Neutrophil (primary cell): ENCODE data around the gene KRT38.

Source experiments
- H3K27ac ChIP-seq: fragments of 200-600 bp; sonication (generic); 2 replicates; pipeline ENCODE4 v1.5.1; 2016; ENCODE audit warnings: mild to moderate bottlenecking, moderate library complexity
- H3K27me3 ChIP-seq: fragments of 200-600 bp; sonication (generic); 2 replicates; pipeline ENCODE4 v1.6.0; 2016; ENCODE audit warnings: mild to moderate bottlenecking
- H3K36me3 ChIP-seq: fragments of 200-600 bp; sonication (generic); 2 replicates; pipeline ENCODE4 v1.5.1; 2017
- H3K4me1 ChIP-seq, 2 experiments: fragments of 200-600 bp in 1 of 2; sonication (generic) in 1 of 2; 1 replicate in 1 of 2; 2 replicates in 1 of 2; pipeline versions ENCODE4 v1.5.1 to v1.6.1; 2013 to 2016; ENCODE audit warnings: low read depth in 1 of 2, low read length in 1 of 2, mild to moderate bottlenecking in 1 of 2, moderate library complexity in 1 of 2; ENCODE audit not compliant: control insufficient read depth in 1 of 2, insufficient read depth in 1 of 2
- H3K4me3 ChIP-seq, 2 experiments: fragments of 200-600 bp in 1 of 2; sonication (generic) in 1 of 2; 1 replicate in 1 of 2; 2 replicates in 1 of 2; pipeline ENCODE4 v1.5.1; 2013 to 2016; ENCODE audit warnings: low read depth in 1 of 2, low read length in 1 of 2, mild to moderate bottlenecking in 1 of 2, moderate library complexity in 1 of 2
- H3K9me3 ChIP-seq: fragments of 200-600 bp; sonication (generic); 2 replicates; pipeline ENCODE4 v1.5.1; 2016
- TF ChIP-seq, protein P1 (sequence below): fragments of 200-600 bp; sonication (generic); IDR thresholded peaks from 2 replicates; pipeline ENCODE4 v1.5.1; 2016; ENCODE audit warnings: antibody characterized with exemption

The KRT38 gene

GRCh38 chr17:41440531-41441033 lies at the start of gene KRT38:
KRT38 (minus strand) TSS chr17:41440983; CDS start chr17:41440921, 62 bp downstream.
- TF ChIP-seq, protein P1, sequence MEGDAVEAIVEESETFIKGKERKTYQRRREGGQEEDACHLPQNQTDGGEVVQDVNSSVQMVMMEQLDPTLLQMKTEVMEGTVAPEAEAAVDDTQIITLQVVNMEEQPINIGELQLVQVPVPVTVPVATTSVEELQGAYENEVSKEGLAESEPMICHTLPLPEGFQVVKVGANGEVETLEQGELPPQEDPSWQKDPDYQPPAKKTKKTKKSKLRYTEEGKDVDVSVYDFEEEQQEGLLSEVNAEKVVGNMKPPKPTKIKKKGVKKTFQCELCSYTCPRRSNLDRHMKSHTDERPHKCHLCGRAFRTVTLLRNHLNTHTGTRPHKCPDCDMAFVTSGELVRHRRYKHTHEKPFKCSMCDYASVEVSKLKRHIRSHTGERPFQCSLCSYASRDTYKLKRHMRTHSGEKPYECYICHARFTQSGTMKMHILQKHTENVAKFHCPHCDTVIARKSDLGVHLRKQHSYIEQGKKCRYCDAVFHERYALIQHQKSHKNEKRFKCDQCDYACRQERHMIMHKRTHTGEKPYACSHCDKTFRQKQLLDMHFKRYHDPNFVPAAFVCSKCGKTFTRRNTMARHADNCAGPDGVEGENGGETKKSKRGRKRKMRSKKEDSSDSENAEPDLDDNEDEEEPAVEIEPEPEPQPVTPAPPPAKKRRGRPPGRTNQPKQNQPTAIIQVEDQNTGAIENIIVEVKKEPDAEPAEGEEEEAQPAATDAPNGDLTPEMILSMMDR: no peak
- H3K27me3 ChIP-seq: peaks cover 31% of the 10 kb centered on the region
- H3K4me3 ChIP-seq: no peak within 1 kb of the TSS
- H3K4me1 ChIP-seq: peaks cover 5 to 25% of the 10 kb centered on the region in 2 experiments
- H3K36me3 ChIP-seq: no peaks in the 10 kb centered on the region
- no peak within 1 kb of the TSS for H3K27ac ChIP-seq
- no peaks in the 10 kb centered on the region for H3K9me3 ChIP-seq

GRCh38 chr17:41489531-41489930 lies 48.7 kb upstream of the KRT38 start, which contains the start of gene KRT36:
KRT36 (minus strand) TSS chr17:41489910; CDS start chr17:41489864, 46 bp downstream.
- no peaks in the 10 kb centered on the region for H3K27me3 ChIP-seq
- no peaks in the 10 kb centered on the region for H3K9me3 ChIP-seq
- H3K36me3 ChIP-seq: no peaks in the 10 kb centered on the region
- H3K4me3 ChIP-seq: no peak within 1 kb of the TSS
- H3K4me1 ChIP-seq: peaks cover 0 to 18% of the 10 kb centered on the region in 2 experiments
- TF ChIP-seq, protein P1: no peak
- H3K27ac ChIP-seq: peak within 1 kb of the TSS; percentile 56

- Histone ChIP-seq H3K36me3 (no peaks in the 10 kb centered on the region), H3K27ac (no peak overlapping the region), H3K4me1 (peaks cover 0 to 18% of the 10 kb centered on the region in 2 experiments), H3K27me3 (no peaks in the 10 kb centered on the region), H3K9me3 (no peaks in the 10 kb centered on the region), H3K4me3 (no peak overlapping the region)
- TF ChIP-seq, protein P1: peak; percentile 78
Measured at GRCh38 chr17:41486809-41487530, 46.2 kb upstream of the KRT38 start.

- Histone ChIP-seq H3K27ac (no peak overlapping the region), H3K4me3 (no peak overlapping the region), H3K36me3 (no peaks in the 10 kb centered on the region), H3K4me1 (peaks cover 0 to 18% of the 10 kb centered on the region in 2 experiments), H3K27me3 (no peaks in the 10 kb centered on the region), H3K9me3 (no peaks in the 10 kb centered on the region)
- TF ChIP-seq, protein P1: no peak
Measured at GRCh38 chr17:41486316-41486715, 45.5 kb upstream of the KRT38 start.

DNA sequence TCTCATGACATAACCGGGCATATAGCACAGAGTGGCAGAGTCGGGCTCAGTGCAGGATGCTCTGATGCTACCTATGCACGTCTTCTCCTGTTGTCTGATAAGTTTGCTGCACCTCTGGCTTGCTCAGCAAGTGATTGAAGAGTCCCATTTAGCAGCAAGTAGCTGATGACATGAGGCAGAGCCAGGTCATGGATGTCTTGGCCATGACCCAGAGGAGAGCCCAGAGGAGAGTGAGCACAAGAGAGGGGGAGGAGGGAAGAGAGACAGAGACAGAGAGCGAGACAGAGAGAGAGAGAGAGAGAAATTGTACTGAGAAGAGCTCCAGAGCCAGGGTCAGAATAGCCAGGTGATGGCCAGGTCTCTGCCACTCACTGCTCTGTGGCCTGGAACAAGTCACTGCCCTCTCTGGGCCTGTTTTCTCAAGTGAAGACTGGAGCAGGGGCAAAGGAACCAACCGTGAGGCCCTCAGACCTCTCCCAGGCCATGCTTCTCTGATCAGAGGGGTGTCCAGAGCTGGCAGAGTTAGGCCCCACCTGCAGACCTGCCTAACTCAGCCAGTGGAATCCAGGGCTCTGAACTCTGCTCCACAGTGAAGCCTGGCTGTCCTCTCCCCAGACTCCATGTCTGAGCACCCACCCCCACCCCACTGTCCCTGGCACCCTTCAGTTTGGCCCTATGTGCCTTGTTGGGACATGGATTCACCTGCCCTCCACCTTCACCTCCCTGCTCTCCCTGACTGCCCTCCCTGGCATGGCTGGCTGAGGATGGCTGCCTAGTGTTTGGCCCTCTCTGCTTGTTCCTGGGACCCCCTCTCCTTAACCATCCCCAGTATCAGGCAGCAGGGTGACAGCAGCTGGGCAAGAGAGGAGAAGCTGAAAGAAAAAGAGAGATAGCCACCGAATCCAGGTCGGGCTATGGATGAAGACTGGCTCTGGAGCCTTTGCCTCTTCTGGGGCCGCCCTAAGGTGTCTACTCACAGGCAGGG lies 44.4 kb upstream of the KRT38 start:
- H3K27me3 ChIP-seq: no peaks in the 10 kb centered on the region
- TF ChIP-seq, protein P1: no peak
- no peak overlapping the region for H3K27ac ChIP-seq
- H3K4me3 ChIP-seq: no peak overlapping the region
- H3K4me1 ChIP-seq: peaks cover 0 to 16% of the 10 kb centered on the region in 2 experiments
- H3K9me3 ChIP-seq: no peaks in the 10 kb centered on the region
- no peaks in the 10 kb centered on the region for H3K36me3 ChIP-seq
